ACHN (cell line): ENCODE data around the gene POLR2J2.
"Not testable (repeated sequence)": the region's sequence is repeated elsewhere in the genome, so short reads cannot be mapped to it uniquely, and the experiment has no call there.

Source experiments
- DNase-seq: peaks from one replicate; pipeline ENCODE4 v3.0.0-alpha.2; 2015
- in situ Hi-C: cut with HindIII; loops from 2 replicates; pipeline ENCODE4 v1.10.0; 2017; ENCODE audit warnings: low sequenced_read_pairs, low pct_ligation_motif_present, low pct_unique_long_range_greater_than_20kb

The POLR2J2 gene

GRCh38 chr7:102675545-102675944 lies 4.1 kb upstream of the POLR2J2 start:
- DNase-seq, in situ Hi-C loops: not testable (repeated sequence)

GRCh38 chr7:102673447-102674067 lies 2.1 kb upstream of the POLR2J2 start:
- DNase-seq, in situ Hi-C loops: not testable (repeated sequence)

- in situ Hi-C loops, DNase-seq: not testable (repeated sequence)
These were observed 469 bp upstream of the POLR2J2 start for GRCh38 chr7:102671956-102672307.

- in situ Hi-C loops, result not testable (repeated sequence)
These were observed 3.9 kb downstream of the POLR2J2 start for GRCh38 chr7:102667523-102667922.

DNA sequence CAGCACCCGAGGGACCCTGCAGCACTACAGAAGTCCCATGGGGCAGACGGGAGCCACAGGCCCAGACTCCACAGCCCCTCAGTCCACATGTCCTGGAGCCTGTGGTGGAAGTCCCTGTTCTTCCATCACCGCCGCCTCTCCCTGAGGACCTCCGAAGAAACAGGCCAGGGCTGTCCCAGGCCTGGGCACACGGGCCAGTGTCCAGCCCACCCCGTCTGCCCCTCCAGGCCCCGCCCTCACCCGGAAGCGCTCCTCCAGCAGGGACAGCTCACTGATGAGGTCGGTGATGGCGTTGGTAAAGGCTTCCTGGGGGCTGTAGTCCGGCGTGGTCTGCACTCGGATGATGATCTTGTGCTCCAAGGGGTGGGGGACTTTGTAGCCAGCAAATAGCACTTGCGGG lies 4.6 kb downstream of the POLR2J2 start:
- DNase-seq, in situ Hi-C loops: not testable (repeated sequence)

More at GRCh38 chr7:102667523-102667922, 3.9 kb downstream of the POLR2J2 start:
- DNase-seq, result not testable (repeated sequence)

- in situ Hi-C loops, result not testable (repeated sequence)
These were observed 6.7 kb downstream of the POLR2J2 start for GRCh38 chr7:102664765-102665164.

DNA sequence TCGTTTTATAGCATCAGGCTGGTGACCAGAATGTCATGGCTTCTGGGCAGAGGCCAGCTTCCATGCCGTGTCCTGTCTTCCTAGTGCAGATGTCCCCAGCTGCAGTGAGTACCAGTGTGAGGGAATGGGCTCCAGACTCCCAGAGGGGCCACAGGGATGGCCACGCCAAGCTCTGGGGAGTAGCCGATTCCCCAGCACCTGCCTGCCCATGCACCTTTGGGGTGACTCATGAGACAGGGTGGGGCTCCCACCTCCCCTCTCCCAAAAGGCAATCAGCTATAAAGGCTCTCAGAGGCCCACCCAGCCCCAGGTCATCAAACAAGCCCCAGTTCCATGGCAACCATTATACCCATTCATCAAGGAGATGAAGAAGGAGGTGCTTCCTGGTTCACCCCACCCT lies 21.5 kb downstream of the POLR2J2 start, which contains the start of gene SPDYE2B:
SPDYE2B (plus strand) TSS at position 396 of the 400 bp plus-strand sequence. CDS start 2,030 bp downstream, outside the sequence.
- in situ Hi-C loops, DNase-seq: not testable (repeated sequence)

More at GRCh38 chr7:102664765-102665164, 6.7 kb downstream of the POLR2J2 start:
- not testable (repeated sequence) for DNase-seq

- in situ Hi-C loops, DNase-seq: not testable (repeated sequence)
These were observed 23.6 kb downstream of the POLR2J2 start for GRCh38 chr7:102647813-102648212.

- in situ Hi-C loops, DNase-seq: not testable (repeated sequence)
These were observed 28.1 kb downstream of the POLR2J2 start for GRCh38 chr7:102643404-102643803.

DNA sequence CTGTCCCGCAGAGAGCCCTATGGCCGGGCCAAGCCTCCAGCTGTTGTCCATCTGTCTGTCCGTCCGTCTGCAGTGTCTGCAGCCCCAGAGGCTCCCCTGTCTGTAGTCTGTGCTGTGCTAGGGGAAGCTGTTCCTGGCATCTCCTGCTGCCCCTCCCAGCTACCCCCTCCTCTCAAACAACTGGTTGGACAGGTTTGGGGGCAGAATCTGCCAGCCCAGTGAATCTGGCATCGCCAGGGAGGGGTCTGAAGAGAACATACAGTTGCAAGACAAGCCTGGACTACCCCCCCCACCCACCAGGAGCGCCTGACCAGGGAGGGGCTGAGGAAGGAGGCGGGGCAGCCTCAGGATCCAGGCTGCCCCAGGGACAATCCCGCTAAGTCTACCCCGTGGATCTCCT lies 28.8 kb downstream of the POLR2J2 start, which contains the start of gene UPK3BL1:
UPK3BL1 (minus strand) TSS at position 101 of the 400 bp plus-strand sequence; CDS start at position 51, 50 bp downstream.
- in situ Hi-C loops, DNase-seq: not testable (repeated sequence)

- in situ Hi-C loops, DNase-seq: not testable (repeated sequence)
These were observed 32.6 kb downstream of the POLR2J2 start for GRCh38 chr7:102638848-102639247.

GRCh38 chr7:102636956-102637355 lies 34.5 kb downstream of the POLR2J2 start:
- in situ Hi-C loops, DNase-seq: not testable (repeated sequence)

GRCh38 chr7:102635354-102635753 lies 36.1 kb downstream of the POLR2J2 start:
- DNase-seq, in situ Hi-C loops: not testable (repeated sequence)

DNA sequence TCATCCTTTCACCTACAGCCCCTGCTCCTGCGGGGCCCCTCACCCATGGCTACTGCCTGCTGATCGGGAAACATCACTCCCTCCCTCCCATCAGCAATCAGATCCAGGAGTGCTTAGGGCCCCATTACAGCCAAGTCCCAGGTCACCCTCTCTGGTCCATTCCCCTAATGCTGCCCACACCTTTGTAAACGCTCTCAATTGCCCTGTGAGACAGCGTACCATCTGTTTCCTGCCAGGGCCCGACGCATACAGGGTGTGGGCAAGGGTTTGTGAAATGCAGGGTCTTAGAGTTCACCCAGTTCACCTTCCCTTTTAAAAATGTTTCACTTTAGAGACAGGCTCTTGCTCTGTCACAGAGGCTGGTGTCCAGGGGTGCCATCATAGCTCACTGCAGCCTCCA lies 37.2 kb downstream of the POLR2J2 start:
- DNase-seq, in situ Hi-C loops: not testable (repeated sequence)

GRCh38 chr7:102630622-102631021 lies 40.8 kb downstream of the POLR2J2 start:
- DNase-seq, in situ Hi-C loops: not testable (repeated sequence)

DNA sequence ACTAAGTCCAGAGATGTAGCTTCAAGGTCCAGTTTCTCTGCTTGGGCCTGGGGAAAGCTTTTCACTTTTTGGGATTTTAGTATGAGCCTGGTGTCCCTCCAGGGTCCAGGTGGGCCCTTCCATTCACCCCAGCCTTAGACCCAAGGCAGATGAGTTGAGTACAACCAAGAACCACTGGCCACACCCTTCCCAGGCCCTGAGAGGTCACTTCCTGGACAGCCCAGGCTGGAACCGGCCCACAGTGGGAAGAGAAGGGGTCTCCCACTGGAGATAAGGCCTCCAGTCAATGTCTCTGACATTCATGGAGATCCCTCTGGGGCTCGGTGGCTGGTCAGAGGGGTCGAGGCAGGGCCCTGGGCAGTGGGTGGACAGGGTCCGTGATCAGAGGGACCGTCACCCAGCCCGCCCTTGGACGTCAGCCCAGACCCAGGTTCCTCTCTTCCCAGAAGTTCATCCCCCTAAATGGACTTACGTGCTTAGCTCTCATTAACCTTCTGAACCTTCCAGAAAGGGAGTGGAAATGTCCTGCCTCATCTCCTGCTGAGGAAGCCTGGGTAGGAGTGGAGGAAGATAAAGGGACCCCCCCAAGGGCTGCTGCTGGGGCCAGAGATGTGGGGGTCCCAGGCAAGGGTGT lies 44.1 kb downstream of the POLR2J2 start:
- DNase-seq, in situ Hi-C loops: not testable (repeated sequence)

- in situ Hi-C loops, DNase-seq: not testable (repeated sequence)
These were observed 53.3 kb downstream of the POLR2J2 start for GRCh38 chr7:102618122-102618521.

- peak; percentile 14 for DNase-seq
- in situ Hi-C loops, result not testable (repeated sequence)
These were observed 54.8 kb downstream of the POLR2J2 start, which contains the start of gene RASA4 for GRCh38 chr7:102616507-102617125. Gene RASA4, minus strand, starts transcription at chr7:102616756. Its CDS starts 67 bp downstream, at chr7:102616689.
